Stimulated activated CD4-positive, alpha-beta T cell treated with anti-CD3 and anti-CD28 coated beads, Interleukin-2, amount 100 ng/mL, for 24 hours (primary cell): Measurements from ENCODE around the gene KCND1.
"Not testable (repeated sequence)": the region's sequence is repeated elsewhere in the genome, so short reads cannot be mapped to it uniquely, and the experiment has no call there.

ENCODE experiments used
- DNase-seq, 2 donors: peaks; one replicate each; pipeline ENCODE4 v3.0.0-alpha.2; 2020

The KCND1 gene

DNA sequence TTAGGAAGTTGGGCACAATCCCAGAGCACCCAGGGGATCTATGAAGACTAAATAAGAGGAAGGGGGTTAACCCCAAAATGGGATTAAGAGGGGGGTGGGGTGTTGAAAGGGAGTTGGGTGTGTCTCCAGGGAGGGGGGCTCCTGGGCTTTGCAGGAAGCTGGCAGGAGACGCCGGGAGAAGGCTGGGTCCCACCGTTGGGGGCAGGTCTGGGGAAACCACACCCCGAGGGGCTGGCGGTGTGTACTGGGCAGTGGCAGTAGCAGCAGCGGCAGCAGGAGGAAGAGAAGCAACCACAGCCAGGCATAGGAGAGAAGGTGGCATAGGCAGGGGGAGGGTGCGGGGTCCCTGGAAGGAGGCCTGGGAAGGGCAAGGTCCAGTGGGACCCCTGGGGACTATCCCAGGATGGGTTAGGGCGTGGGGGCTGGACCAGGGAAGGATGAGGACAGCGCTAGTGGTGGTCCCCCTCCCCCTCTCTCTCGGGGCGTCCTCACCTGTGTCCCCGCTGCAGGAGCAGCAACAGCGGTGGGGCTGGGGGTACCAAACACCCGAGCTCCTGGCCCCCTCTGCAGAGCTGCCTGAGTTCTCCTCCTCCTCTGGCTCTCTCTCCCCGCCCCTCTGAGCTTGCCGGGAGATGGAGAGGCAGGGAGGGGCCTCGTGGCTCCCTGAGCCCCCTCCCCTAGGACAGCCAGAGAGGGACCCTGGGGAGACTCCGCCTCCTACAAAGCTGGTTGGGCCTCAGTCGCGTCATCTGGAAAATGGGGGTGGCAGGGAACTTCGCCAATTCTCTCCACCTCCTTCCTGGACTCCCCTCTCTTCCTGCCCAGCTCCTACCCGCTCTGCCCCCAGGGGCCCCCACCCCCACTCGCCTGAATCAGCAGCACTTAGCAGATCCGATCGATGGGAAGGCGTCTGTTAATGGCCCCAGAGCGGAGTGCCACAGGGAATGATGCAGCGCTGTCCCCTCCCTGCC, at the start of gene KCND1:
TSS of gene KCND1 (minus strand) at position 596 of the 971 bp plus-strand sequence. CDS start 1,573 bp downstream, outside the sequence.
- peak; percentile 12 to 20 for DNase-seq

- no peak for DNase-seq
Observed at GRCh38 chrX:49019599-49020249, 48.1 kb upstream of the KCND1 start.

DNA sequence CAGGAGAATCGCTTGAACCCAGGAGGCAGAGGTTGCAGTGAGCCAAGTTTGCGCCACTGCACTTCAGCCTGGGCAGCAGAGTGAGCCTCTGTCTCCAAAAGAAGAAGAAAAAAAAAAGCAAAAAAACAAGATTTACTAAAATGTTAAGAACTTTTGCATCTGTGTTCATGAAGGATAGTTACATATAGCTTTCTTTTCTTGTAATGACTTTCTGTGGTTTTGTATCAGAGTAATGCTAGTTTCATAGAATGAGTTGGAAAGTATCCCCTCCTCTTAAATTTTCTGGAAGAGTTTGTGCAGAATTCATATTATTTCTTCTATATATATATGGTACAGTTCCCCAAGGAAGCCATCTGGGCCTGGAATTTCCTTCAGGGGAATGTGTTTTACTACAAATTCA, 47.4 kb upstream of the KCND1 start:
- DNase-seq = no peak

DNA sequence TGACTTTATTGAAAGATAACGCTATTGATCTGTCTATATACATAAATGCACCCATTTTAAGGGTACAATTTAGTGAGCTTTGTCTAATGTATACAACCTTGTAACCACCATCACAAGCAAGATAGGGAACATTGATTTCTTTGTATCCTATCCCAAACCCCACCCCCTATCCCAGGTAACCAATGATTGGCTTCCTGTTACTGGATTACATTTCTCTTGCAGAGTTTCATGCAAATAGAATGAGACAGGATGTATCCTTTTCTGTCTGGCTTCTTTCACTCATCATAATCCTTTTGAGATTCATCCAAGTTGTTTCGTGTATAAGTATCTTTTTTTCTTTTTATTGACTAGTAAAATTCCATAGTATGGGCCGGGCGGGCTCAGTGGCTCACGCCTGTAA, 32.1 kb upstream of the KCND1 start:
- no peak for DNase-seq

- DNase-seq = peak; percentile 70 to 74
Observed at GRCh38 chrX:49002091-49002935, 30.7 kb upstream of the KCND1 start, which contains the start of gene GRIPAP1. GRIPAP1 (minus strand) TSS chrX:49002264; CDS start chrX:49002229, 35 bp downstream.

DNA sequence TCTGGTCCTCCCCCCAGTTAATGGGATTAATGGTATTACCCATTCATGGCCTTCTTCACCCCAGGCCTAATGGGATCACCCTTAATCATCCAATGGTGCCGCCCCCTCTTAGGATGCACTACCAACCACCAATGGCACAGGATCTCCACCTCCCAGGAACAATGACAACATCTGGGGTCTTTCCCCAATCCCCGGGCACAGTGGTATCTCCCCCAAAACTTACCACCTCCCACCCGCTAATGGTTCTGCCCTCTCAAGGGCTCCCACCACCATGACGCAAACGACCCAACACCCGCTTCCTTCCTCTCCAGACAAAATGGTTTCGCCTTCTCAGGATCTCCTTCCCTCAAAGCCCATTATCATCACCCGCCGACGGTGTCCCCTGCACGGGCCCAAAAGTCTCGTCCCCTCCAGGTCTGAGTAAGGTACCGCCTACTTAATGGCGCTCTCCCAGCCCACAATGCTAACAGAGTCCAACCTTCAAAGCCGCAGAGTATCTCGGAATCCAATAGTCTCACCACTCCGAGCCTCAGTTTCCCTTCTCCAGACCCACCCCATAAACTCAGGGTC, 30.0 kb upstream of the KCND1 start:
- DNase-seq = peak; percentile 42 to 53

- DNase-seq = no peak
Observed at GRCh38 chrX:49000636-49001035, 29.0 kb upstream of the KCND1 start.

DNA sequence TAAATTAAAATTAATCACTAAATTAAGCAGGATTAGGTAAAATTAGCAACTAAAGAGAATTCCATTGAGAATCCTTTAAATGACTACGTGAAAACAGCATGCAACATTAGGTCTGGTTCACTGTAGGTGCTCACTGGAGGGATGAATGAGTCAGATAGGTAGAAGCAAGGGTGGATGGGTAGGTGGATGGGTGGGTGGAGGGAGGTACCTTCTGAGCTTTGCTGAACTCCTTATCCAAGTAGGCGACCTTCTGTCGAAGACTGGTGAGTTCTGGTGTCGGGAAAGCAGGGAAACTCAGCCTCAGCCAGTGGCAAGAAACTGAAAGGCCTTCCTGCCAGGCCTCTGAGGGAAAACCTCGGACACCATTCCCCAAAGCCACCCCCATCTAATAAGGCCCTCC, 27.4 kb upstream of the KCND1 start:
- no peak for DNase-seq

DNA sequence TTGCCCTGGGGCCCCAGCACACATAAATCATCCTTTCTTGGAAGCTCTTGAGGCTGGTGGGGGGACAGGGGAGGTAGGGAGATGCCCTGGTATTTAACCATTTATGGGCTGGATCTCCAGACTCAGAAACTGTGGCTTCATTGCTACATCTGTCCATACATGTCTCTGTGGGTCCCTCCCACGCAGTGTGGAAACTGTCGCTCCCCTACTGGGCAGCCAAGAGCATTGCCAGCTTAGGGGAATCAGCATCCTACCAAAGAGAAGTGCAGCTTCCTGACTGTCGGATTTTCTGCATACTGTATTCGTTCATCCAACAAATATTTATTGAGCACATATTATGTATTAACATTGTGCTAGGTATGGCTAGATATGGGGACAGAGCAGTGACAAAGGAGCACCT, 26.7 kb upstream of the KCND1 start:
- no peak for DNase-seq

GRCh38 chrX:48997865-48998264, 26.2 kb upstream of the KCND1 start:
- no peak for DNase-seq

- DNase-seq = no peak
Observed at GRCh38 chrX:48997455-48997854, 25.8 kb upstream of the KCND1 start.

- no peak for DNase-seq
Observed at GRCh38 chrX:48996969-48997368, 25.3 kb upstream of the KCND1 start.

GRCh38 chrX:48992341-48992740, 20.7 kb upstream of the KCND1 start:
- DNase-seq = no peak

- no peak for DNase-seq
Observed at GRCh38 chrX:48989483-48989882, 17.8 kb upstream of the KCND1 start.

DNA sequence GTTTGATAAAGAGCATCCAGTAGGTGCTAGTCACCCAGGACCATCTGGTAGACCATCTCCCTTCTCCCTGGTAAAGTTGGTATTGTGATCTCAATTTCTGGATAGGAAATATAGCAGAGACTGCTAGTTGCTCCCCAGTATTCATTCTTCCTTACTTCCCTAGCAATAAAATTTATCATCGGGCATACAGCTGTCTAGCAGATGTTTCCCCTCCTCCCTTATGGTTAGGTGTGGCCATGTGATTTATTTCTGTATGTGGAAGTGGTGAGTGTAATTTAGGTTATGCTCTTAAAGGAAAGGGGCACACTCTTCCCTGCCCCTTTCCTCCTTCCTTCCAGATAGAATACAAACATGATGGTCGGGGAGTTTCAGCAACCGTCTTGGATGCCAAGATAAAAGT, 12.3 kb upstream of the KCND1 start:
- DNase-seq = no peak

DNA sequence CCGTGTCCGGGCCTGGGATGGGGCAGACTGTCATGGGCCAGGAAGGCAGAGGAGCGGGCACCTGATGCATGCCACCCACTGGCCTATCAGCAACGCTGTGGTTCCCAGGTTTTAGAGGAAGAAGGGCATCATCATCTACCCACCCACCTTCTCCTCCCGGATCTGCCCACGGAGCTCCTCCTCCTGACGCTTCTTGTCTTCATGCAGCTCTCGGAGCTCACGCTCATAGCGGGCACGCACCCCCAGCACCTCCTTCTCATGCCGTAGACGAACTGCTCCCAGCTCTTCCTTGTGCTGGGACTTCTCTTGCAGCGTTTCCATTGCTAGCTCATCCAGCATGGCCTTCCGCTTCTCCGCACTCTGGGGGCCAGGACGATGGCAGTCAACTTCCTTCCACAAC, 11.4 kb upstream of the KCND1 start:
- no peak for DNase-seq

DNA sequence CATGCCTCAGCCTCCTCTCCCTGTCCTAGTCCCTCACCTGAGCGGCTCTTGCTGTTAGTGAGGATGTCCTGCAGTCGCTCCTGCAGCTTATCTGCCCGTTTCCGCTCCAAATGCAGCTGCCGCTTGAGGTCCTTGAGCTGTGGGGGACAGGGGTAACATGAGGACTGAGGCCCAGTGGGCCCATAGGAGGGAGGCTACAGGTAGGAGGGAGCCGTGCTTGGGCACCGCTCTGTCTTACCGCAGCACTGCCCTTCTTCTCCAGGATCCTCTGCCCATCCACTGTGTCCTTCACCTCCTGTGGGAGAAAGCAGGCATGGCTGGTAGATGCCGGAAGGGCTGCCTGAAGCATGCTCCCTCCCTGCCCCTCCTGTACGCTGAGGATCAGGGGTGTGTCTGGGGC, 9.5 kb upstream of the KCND1 start:
- no peak for DNase-seq

DNA sequence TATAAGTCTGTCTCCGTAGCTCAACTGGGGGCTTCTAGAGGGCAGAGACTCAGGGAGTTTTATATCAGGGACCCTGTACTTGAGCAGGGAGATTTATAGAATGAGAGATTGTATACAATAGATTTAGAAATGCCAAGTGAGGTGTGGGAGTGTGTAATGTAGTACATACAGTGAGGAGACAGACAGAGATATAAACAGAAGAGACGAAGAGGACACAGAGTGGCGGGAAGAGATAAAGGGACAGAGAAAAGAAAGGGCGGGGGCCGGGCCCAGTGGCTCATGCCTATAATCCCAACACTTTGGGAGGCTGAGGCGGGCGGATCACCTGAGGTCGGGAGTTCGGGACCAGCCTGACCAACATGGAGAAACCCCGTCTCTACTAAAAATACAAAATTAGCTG, 8.7 kb upstream of the KCND1 start:
- DNase-seq = not testable (repeated sequence)

DNA sequence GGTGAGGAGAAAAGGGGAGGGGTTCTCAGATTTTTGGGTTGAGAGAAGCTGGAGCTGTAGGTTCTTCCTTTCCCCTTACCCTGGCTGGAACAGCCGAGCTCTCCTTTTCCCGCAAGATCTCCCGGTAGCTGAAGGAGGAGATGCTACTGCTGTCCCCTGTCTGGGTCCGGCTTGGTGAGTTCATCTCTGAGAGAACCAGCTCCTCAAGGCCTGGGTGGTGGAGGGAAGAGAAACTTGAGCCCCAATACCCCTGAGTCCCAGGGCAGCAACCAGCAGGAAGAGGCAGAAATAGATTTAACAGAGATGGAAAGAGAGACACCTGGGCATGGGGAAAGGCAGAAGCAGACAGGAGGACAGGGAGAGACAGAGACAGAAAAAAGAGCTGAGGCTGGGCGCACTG, 6.6 kb upstream of the KCND1 start:
- DNase-seq = no peak

- no peak for DNase-seq
Observed at GRCh38 chrX:48976086-48976485, 4.4 kb upstream of the KCND1 start.

GRCh38 chrX:48975541-48975940, 3.9 kb upstream of the KCND1 start:
- DNase-seq = no peak

DNA sequence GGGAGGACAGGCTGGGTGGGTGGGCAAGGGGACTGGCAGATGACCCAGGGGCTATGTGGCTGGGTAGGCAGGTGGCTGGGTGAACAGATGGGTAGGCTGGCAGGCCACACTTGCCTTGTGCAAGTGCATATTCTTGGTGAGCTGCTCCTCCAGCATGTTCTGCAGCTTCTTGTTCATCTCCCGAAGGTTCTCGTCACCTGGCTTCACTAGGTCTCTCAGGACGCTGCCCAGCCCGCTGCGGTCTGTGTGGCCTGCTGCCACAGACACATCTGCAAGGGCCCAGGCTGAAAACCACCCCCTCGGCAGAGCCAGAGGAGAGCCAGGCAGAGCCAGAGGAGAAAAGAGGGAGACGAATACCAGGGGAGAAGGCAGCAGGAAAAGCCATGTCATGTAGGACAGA, 3.4 kb upstream of the KCND1 start:
- no peak for DNase-seq

- no peak for DNase-seq
Observed at GRCh38 chrX:48974574-48974973, 2.9 kb upstream of the KCND1 start.
